Naive thymus-derived CD8-positive, alpha-beta T cell (primary cell): ENCODE data around the gene KPNA5. TPM values are rescaled to one million over a fixed set of nuclear protein-coding genes. Genes with fewer than 3 reads are reported as not detected.
"Not testable (repeated sequence)": the region's sequence is repeated elsewhere in the genome, so short reads cannot be mapped to it uniquely, and the experiment has no call there.

Source experiments
- ATAC-seq, 2 donors: fragments of 150-1000 bp; cut with Tn5 transposase in 1 of 2; sonication (Bioruptor Pico), chemical (Tn5 transposase) in 1 of 2; 1 replicate in 1 of 2; 2 replicates in 1 of 2; pipeline ENCODE4 v1.10.0; 2021; ENCODE audit warnings: mild to moderate bottlenecking in 2 of 2, moderate library complexity in 2 of 2
- POLR2A ChIA-PET: fragments of 350-600 bp; sonication (Branson Sonifier 250); formaldehyde crosslinking; loops from one replicate; lab custom pipeline; 2021; ENCODE audit warnings: antibody characterized with exemption; lab: Charles Lee
- DNase-seq, 10 donors: peaks; one replicate each; pipeline versions ENCODE4 v3.0.0 to v3.0.0-alpha.2; 2020 to 2022
- H3K27ac Mint-ChIP-seq, 10 donors: one replicate each; pipeline ENCODE4 v1.8.0; 2020 to 2022; ENCODE audit warnings: mild to moderate bottlenecking in 10 of 10, mixed read lengths in 10 of 10, moderate library complexity in 4 of 10, inconsistent platforms in 1 of 10
- H3K27me3 Mint-ChIP-seq, 5 donors: one replicate each; pipeline ENCODE4 v1.8.0; 2021 to 2022; ENCODE audit warnings: mixed read lengths in 5 of 5
- H3K36me3 Mint-ChIP-seq, 3 donors: one replicate each; pipeline ENCODE4 v1.8.0; 2020 to 2022; ENCODE audit warnings: mixed read lengths in 3 of 3, mild to moderate bottlenecking in 2 of 3, inconsistent platforms in 1 of 3
- H3K4me1 Mint-ChIP-seq, 4 donors: one replicate each; pipeline ENCODE4 v1.8.0; 2021 to 2022; ENCODE audit warnings: mixed read lengths in 4 of 4
- H3K4me3 Mint-ChIP-seq, 10 donors: one replicate each; pipeline ENCODE4 v1.8.0; 2020 to 2022; ENCODE audit warnings: mild to moderate bottlenecking in 10 of 10, mixed read lengths in 10 of 10, moderate library complexity in 6 of 10, inconsistent platforms in 1 of 10
- H3K9me3 Mint-ChIP-seq, 9 donors: one replicate each; pipeline ENCODE4 v1.8.0; 2020 to 2022; ENCODE audit warnings: mixed read lengths in 9 of 9, mild to moderate bottlenecking in 3 of 9, inconsistent platforms in 1 of 9, moderate library complexity in 1 of 9
- polyA plus RNA-seq, 3 donors: library from polyadenylated mRNA; unstranded; fragments of 300-500 nt; fragmentation: Illumina TruSeq; gene quantifications; one replicate each; pipeline ENCODE4 v1.2.3, GENCODE V29; 2021
- total RNA-seq, 8 experiments: library from RNA in 2 of 8; stranded (reverse) in 2 of 8; gene quantifications; one replicate each; pipeline ENCODE4 v1.2.3 and lab custom pipeline; 2021 to 2026

KPNA5 gene
- total and polyA plus RNA-seq, 5 experiments from 2014 or later, result 15.9 to 77.1 (median 16.9) TPM

GRCh38 chr6:116667623-116668022 is 13.4 kb upstream of the KPNA5 start:
- Mint-ChIP-seq H3K27ac (peak overlapping the region in 9 of 10 donors; percentile 22 to 100 (median 99)), H3K4me1 (peaks cover 23 to 50% (median 39%) of the 10 kb centered on the region in 4 donors), H3K27me3 (peaks cover 0 to 6% (median 0%) of the 10 kb centered on the region in 5 donors), H3K36me3 (peaks cover 0 to 10% (median 0%) of the 10 kb centered on the region in 3 donors), H3K4me3 (peak overlapping the region; percentile 96 to 100 (median 98)), H3K9me3 (no peaks in the 10 kb centered on the region)
- POLR2A ChIA-PET, result interaction anchor here (1.2 to 1.7 kb wide), 3 partner anchors 14 to 388 kb away, joined by 4 to 8 read pairs (median 6); partner anchors contain the start of genes RWDD1 and TSPYL1
- ATAC-seq, result no peak
- DNase-seq, result no peak

GRCh38 chr6:116672306-116672705 is 8.7 kb upstream of the KPNA5 start:
- H3K4me3 Mint-ChIP-seq, result no peak overlapping the region
- no peaks in the 10 kb centered on the region for H3K36me3 Mint-ChIP-seq
- H3K9me3 Mint-ChIP-seq, result no peaks in the 10 kb centered on the region
- H3K27ac Mint-ChIP-seq, result no peak overlapping the region
- POLR2A ChIA-PET, result interaction anchor here (1.6 kb wide), 1 partner anchor 9 kb away, joined by 7 read pairs; the partner anchor contains the start of gene KPNA5
- H3K27me3 Mint-ChIP-seq, result peaks cover 0 to 6% (median 0%) of the 10 kb centered on the region in 5 donors
- H3K4me1 Mint-ChIP-seq, result peaks cover 3 to 16% (median 8%) of the 10 kb centered on the region in 4 donors
- no peak for DNase-seq
- ATAC-seq, result no peak

- ATAC-seq (no peak), DNase-seq (no peak)
- Mint-ChIP-seq H3K27ac (no peak overlapping the region), H3K9me3 (no peaks in the 10 kb centered on the region), H3K36me3 (no peaks in the 10 kb centered on the region), H3K4me3 (no peak overlapping the region), H3K4me1 (peaks cover 6 to 24% (median 14%) of the 10 kb centered on the region in 4 donors), H3K27me3 (peaks cover 0 to 6% (median 0%) of the 10 kb centered on the region in 5 donors)
- POLR2A ChIA-PET, result no interaction called here
These were observed 5.0 kb upstream of the KPNA5 start for GRCh38 chr6:116676021-116676420.

- POLR2A ChIA-PET, result interaction anchor here (0.5 to 2.5 kb wide), 5 partner anchors 14 to 403 kb away, joined by 3 to 26 read pairs (median 4); partner anchors contain the start of genes RWDD1 and TSPYL1
- H3K27me3 Mint-ChIP-seq, result no peaks in the 10 kb centered on the region
- peak in 7 of 10 donors; percentile 14 to 47 (median 27) for DNase-seq
- peaks cover 27 to 77% (median 61%) of the 10 kb centered on the region in 4 donors for H3K4me1 Mint-ChIP-seq
- ATAC-seq, result no peak
- peaks cover 0 to 10% (median 0%) of the 10 kb centered on the region in 9 donors for H3K9me3 Mint-ChIP-seq
- H3K36me3 Mint-ChIP-seq, result peaks cover 12 to 32% (median 20%) of the 10 kb centered on the region in 3 donors
- H3K27ac Mint-ChIP-seq, result peak overlapping the region; percentile 92 to 100 (median 97)
- H3K4me3 Mint-ChIP-seq, result peak overlapping the region; percentile 78 to 99 (median 98)
These were observed 1.3 kb downstream of the KPNA5 start for GRCh38 chr6:116682334-116682712.

GRCh38 chr6:116685437-116685993 is 4.5 kb downstream of the KPNA5 start:
- POLR2A ChIA-PET, result interaction anchor here (0.8 kb wide), 1 partner anchor 114 kb away, joined by 3 read pairs; the partner anchor contains the start of gene RWDD1
- H3K4me3 Mint-ChIP-seq, result peak overlapping the region in 5 of 10 donors; percentile 29 to 77 (median 49)
- peaks cover 12 to 50% (median 22%) of the 10 kb centered on the region in 3 donors for H3K36me3 Mint-ChIP-seq
- DNase-seq (no peak), ATAC-seq (no peak)
- peaks cover 33 to 82% (median 68%) of the 10 kb centered on the region in 4 donors for H3K4me1 Mint-ChIP-seq
- peak overlapping the region in 4 of 10 donors; percentile 12 to 49 (median 34) for H3K27ac Mint-ChIP-seq
- no peaks in the 10 kb centered on the region for H3K27me3 Mint-ChIP-seq
- peaks cover 0 to 10% (median 0%) of the 10 kb centered on the region in 9 donors for H3K9me3 Mint-ChIP-seq

- Mint-ChIP-seq H3K27ac (peak overlapping the region in 6 of 10 donors; percentile 1 to 61 (median 30)), H3K9me3 (peaks cover 0 to 10% (median 0%) of the 10 kb centered on the region in 9 donors), H3K36me3 (peaks cover 16 to 57% (median 25%) of the 10 kb centered on the region in 3 donors), H3K4me1 (peaks cover 34 to 74% (median 64%) of the 10 kb centered on the region in 4 donors), H3K4me3 (peak overlapping the region in 9 of 10 donors; percentile 7 to 77 (median 38))
- POLR2A ChIA-PET, DNase-seq, ATAC-seq, H3K27me3 Mint-ChIP-seq: not testable (repeated sequence)
These were observed 5.6 kb downstream of the KPNA5 start for GRCh38 chr6:116686475-116687101.

GRCh38 chr6:116691154-116691553 is 10.1 kb downstream of the KPNA5 start:
- ATAC-seq (no peak), DNase-seq (no peak)
- Mint-ChIP-seq H3K4me1 (peaks cover 31 to 58% (median 53%) of the 10 kb centered on the region in 4 donors), H3K9me3 (no peaks in the 10 kb centered on the region), H3K4me3 (no peak overlapping the region), H3K27me3 (no peaks in the 10 kb centered on the region), H3K36me3 (peaks cover 9 to 73% (median 23%) of the 10 kb centered on the region in 3 donors), H3K27ac (no peak overlapping the region)
- POLR2A ChIA-PET, result no interaction called here

- H3K27me3 Mint-ChIP-seq, DNase-seq, H3K9me3 Mint-ChIP-seq, POLR2A ChIA-PET, H3K27ac Mint-ChIP-seq, H3K4me3 Mint-ChIP-seq, ATAC-seq: not testable (repeated sequence)
- peaks cover 9 to 73% (median 23%) of the 10 kb centered on the region in 3 donors for H3K36me3 Mint-ChIP-seq
- H3K4me1 Mint-ChIP-seq, result peaks cover 19 to 55% (median 49%) of the 10 kb centered on the region in 4 donors
These were observed 11.9 kb downstream of the KPNA5 start for GRCh38 chr6:116692873-116693272.

GRCh38 chr6:116693275-116693674 is 12.3 kb downstream of the KPNA5 start:
- ATAC-seq, H3K27ac Mint-ChIP-seq, H3K27me3 Mint-ChIP-seq, H3K9me3 Mint-ChIP-seq, POLR2A ChIA-PET, DNase-seq, H3K4me3 Mint-ChIP-seq: not testable (repeated sequence)
- Mint-ChIP-seq H3K36me3 (peaks cover 9 to 77% (median 24%) of the 10 kb centered on the region in 3 donors), H3K4me1 (peaks cover 16 to 53% (median 47%) of the 10 kb centered on the region in 4 donors)

GRCh38 chr6:116695401-116695800 is 14.4 kb downstream of the KPNA5 start:
- Mint-ChIP-seq H3K27me3 (no peaks in the 10 kb centered on the region), H3K4me1 (peaks cover 15 to 46% (median 43%) of the 10 kb centered on the region in 4 donors), H3K27ac (peak overlapping the region in 1 of 10 donors; percentile 50), H3K9me3 (no peaks in the 10 kb centered on the region), H3K36me3 (peaks cover 13 to 80% (median 33%) of the 10 kb centered on the region in 3 donors), H3K4me3 (no peak overlapping the region)
- POLR2A ChIA-PET, result no interaction called here
- DNase-seq (peak in 2 of 10 donors; percentile 6 to 13), ATAC-seq (peak in 1 of 2 donors; percentile 53)

GRCh38 chr6:116697480-116697879 is 16.5 kb downstream of the KPNA5 start:
- Mint-ChIP-seq H3K9me3 (no peaks in the 10 kb centered on the region), H3K4me3 (no peak overlapping the region), H3K27ac (peak overlapping the region in 1 of 10 donors; percentile 38), H3K4me1 (peaks cover 15 to 46% (median 41%) of the 10 kb centered on the region in 4 donors), H3K27me3 (no peaks in the 10 kb centered on the region), H3K36me3 (peaks cover 8 to 76% (median 32%) of the 10 kb centered on the region in 3 donors)
- DNase-seq (no peak), ATAC-seq (no peak)
- POLR2A ChIA-PET, result no interaction called here

- DNase-seq, H3K27me3 Mint-ChIP-seq, H3K9me3 Mint-ChIP-seq, POLR2A ChIA-PET, ATAC-seq, H3K27ac Mint-ChIP-seq, H3K4me3 Mint-ChIP-seq: not testable (repeated sequence)
- H3K4me1 Mint-ChIP-seq, result peaks cover 3 to 10% (median 5%) of the 10 kb centered on the region in 4 donors
- peaks cover 4 to 74% (median 35%) of the 10 kb centered on the region in 3 donors for H3K36me3 Mint-ChIP-seq
These were observed 22.9 kb downstream of the KPNA5 start for GRCh38 chr6:116703888-116704287.
